ENCODE data around the gene NR4A2.

The NR4A2 gene

GRCh38 chr2:156319811-156320485 lies 12.6 kb downstream of the NR4A2 start:
- TF ChIP-seq ZFX (IDR thresholded peaks at IDR 0.05; ENCODE audit: borderline replicate concordance) (no peak), CTCF (IDR thresholded peaks at IDR 0.05) (no peak)
- no peak overlapping the region for H3K27ac ChIP-seq

GRCh38 chr2:156317631-156318030 lies 14.9 kb downstream of the NR4A2 start:
- TF ChIP-seq CTCF (IDR thresholded peaks at IDR 0.05): no peak
- TF ChIP-seq ZFX (IDR thresholded peaks at IDR 0.05; ENCODE audit: borderline replicate concordance): no peak
- H3K27ac ChIP-seq: no peak overlapping the region

GRCh38 chr2:156311976-156312375 lies 20.5 kb downstream of the NR4A2 start:
- TF ChIP-seq ZFX (IDR thresholded peaks at IDR 0.05; ENCODE audit: borderline replicate concordance): no peak
- TF ChIP-seq CTCF (IDR thresholded peaks at IDR 0.05): no peak
- no peak overlapping the region for H3K27ac ChIP-seq

- TF ChIP-seq ZFX (IDR thresholded peaks at IDR 0.05; ENCODE audit: borderline replicate concordance): no peak
- no peak for TF ChIP-seq CTCF (IDR thresholded peaks at IDR 0.05)
Observed at GRCh38 chr2:156310773-156311172, 21.7 kb downstream of the NR4A2 start.

GRCh38 chr2:156309917-156310316 lies 22.6 kb downstream of the NR4A2 start:
- H3K27ac ChIP-seq: no peak overlapping the region
- TF ChIP-seq ZFX (IDR thresholded peaks at IDR 0.05; ENCODE audit: borderline replicate concordance): no peak
- no peak for TF ChIP-seq CTCF (IDR thresholded peaks at IDR 0.05)

More at GRCh38 chr2:156310773-156311172, 21.7 kb downstream of the NR4A2 start:
- H3K27ac ChIP-seq: no peak overlapping the region

- H3K27ac ChIP-seq: no peak overlapping the region
- TF ChIP-seq ZFX (IDR thresholded peaks at IDR 0.05; ENCODE audit: borderline replicate concordance): no peak
- TF ChIP-seq CTCF (IDR thresholded peaks at IDR 0.05): no peak
Observed at GRCh38 chr2:156309167-156309566, 23.4 kb downstream of the NR4A2 start.

GRCh38 chr2:156306821-156307220 lies 25.7 kb downstream of the NR4A2 start:
- TF ChIP-seq CTCF (IDR thresholded peaks at IDR 0.05): no peak
- no peak for TF ChIP-seq ZFX (IDR thresholded peaks at IDR 0.05; ENCODE audit: borderline replicate concordance)
- H3K27ac ChIP-seq: no peak overlapping the region
